ENCODE data around the gene SCML1. TPM values are rescaled to one million over a fixed set of nuclear protein-coding genes. Genes with fewer than 3 reads are reported as not detected.
A peak's percentile ranks its signal among the peaks of the same experiment; 100 is the strongest.

SCML1 gene, protein sequence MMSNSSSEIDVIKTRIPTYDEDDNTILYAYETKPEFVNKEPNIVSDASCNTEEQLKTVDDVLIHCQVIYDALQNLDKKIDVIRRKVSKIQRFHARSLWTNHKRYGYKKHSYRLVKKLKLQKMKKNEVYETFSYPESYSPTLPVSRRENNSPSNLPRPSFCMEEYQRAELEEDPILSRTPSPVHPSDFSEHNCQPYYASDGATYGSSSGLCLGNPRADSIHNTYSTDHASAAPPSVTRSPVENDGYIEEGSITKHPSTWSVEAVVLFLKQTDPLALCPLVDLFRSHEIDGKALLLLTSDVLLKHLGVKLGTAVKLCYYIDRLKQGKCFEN
- total RNA-seq, result 3.0 and 4.0 TPM in 2 replicates

DNA sequence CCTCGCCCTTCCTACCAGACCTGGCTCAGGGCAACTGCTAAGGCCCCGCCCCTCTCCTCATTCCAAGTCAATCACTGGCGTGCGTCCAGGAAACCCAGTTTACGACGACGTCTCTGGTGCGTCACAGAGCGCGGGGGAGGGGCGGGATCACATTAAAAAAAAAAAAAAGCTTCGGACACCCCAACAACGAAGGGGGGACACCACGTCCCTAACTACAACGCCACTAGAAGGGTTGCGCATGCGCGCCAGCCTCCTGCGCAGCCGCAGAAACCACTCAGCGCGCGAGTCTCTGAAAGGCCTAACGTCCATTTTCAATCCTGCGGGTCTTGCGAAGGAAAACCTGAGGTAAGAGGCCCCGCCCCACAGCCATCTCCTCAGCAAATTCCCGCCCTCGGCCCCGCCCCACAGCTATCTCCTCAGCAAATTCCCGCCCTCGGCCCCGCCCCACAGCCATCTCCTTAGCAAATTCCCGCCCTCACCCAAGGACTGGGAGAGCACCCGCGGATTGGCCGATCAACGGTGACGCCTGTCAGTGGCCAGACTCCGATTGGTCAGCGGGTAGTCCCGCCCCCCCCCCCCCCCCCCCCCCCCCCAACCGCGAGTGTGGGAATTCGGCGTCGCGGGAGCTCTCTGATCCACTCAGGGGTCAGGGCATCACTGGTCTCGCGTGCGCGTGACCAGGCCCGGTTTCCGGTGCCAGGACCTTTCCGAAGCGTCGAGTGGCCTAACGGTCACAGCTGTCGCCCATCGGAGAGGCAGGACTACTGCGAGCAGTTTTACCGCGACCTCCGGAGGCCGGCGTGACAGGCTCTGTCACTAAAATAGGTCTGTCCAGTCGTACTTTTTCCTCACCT is at the start of gene SCML1:
Gene SCML1, plus strand, starts transcription at position 638 of the 854 bp plus-strand sequence. CDS start 6,694 bp downstream, outside the sequence.
- Histone ChIP-seq H3K4me3 (ENCODE audit: low read depth, low read length) (peak within 1 kb of the TSS; percentile 67), H3K27me3 (ENCODE audit: control insufficient read depth, insufficient read depth, low read length) (no peaks in the 10 kb centered on the region), H3K36me3 (ENCODE audit: control insufficient read depth, insufficient read depth, low read length) (no peaks in the 10 kb centered on the region)
- TF ChIP-seq, protein P1, sequence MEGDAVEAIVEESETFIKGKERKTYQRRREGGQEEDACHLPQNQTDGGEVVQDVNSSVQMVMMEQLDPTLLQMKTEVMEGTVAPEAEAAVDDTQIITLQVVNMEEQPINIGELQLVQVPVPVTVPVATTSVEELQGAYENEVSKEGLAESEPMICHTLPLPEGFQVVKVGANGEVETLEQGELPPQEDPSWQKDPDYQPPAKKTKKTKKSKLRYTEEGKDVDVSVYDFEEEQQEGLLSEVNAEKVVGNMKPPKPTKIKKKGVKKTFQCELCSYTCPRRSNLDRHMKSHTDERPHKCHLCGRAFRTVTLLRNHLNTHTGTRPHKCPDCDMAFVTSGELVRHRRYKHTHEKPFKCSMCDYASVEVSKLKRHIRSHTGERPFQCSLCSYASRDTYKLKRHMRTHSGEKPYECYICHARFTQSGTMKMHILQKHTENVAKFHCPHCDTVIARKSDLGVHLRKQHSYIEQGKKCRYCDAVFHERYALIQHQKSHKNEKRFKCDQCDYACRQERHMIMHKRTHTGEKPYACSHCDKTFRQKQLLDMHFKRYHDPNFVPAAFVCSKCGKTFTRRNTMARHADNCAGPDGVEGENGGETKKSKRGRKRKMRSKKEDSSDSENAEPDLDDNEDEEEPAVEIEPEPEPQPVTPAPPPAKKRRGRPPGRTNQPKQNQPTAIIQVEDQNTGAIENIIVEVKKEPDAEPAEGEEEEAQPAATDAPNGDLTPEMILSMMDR (IDR thresholded peaks at IDR 0.05; ENCODE audit: insufficient read depth, low read length, poor library complexity, severe bottlenecking), result no peak
- peak; percentile 80 for DNase-seq (ENCODE audit: low read depth)

DNA sequence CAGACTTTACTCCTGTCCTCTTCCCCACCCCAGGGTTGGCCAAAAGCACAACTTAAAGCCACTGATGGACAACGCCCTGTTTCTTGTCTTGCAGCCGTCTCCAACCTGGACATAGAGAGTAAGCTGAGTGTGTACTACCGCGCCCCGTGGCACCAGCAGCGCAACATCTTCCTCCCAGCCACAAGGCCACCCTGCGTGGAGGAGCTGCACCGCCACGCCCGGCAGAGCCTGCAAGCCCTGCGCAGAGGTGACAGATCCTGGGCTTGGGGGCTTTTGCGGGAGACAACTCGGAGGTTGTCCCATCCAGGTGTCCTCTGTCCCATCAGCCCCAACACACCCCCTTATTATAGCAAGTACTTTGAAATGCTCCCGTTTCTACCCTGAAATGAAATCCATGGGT is 49.6 kb upstream of the SCML1 start:
- no peak for DNase-seq (ENCODE audit: low read depth)
- TF ChIP-seq, protein P1 (IDR thresholded peaks at IDR 0.05; ENCODE audit: insufficient read depth, low read length, poor library complexity, severe bottlenecking), result no peak
- no peaks in the 10 kb centered on the region for H3K36me3 ChIP-seq (ENCODE audit: control insufficient read depth, insufficient read depth, low read length)
- no peak overlapping the region for H3K4me3 ChIP-seq (ENCODE audit: low read depth, low read length)
- no peaks in the 10 kb centered on the region for H3K27me3 ChIP-seq (ENCODE audit: control insufficient read depth, insufficient read depth, low read length)

DNA sequence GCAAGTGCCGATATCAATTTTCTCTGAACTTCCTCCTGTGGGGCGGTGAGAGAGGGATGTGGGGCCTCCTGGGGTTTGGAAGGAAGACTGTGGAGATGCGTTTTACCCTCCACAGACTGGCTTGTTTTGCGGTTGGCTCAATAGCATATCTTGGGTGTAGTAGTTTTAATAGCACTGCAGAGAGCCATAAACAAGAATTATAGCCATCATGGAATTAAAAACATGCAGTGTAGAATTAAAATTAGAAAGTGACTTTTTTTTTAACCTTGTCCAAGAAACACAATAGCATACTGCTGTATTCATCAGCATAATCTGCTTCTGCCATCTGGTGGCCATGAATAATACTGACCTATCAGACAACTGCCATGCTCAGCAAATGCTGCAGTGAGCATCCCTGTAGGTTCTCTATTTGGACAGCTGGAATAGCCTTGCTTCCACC is 47.3 kb upstream of the SCML1 start:
- peak; percentile 28 for DNase-seq (ENCODE audit: low read depth)
- TF ChIP-seq, protein P1 (IDR thresholded peaks at IDR 0.05; ENCODE audit: insufficient read depth, low read length, poor library complexity, severe bottlenecking), result peak; percentile 59
- no peak overlapping the region for H3K4me3 ChIP-seq (ENCODE audit: low read depth, low read length)
- no peaks in the 10 kb centered on the region for H3K36me3 ChIP-seq (ENCODE audit: control insufficient read depth, insufficient read depth, low read length)
- H3K27me3 ChIP-seq (ENCODE audit: control insufficient read depth, insufficient read depth, low read length), result no peaks in the 10 kb centered on the region

DNA sequence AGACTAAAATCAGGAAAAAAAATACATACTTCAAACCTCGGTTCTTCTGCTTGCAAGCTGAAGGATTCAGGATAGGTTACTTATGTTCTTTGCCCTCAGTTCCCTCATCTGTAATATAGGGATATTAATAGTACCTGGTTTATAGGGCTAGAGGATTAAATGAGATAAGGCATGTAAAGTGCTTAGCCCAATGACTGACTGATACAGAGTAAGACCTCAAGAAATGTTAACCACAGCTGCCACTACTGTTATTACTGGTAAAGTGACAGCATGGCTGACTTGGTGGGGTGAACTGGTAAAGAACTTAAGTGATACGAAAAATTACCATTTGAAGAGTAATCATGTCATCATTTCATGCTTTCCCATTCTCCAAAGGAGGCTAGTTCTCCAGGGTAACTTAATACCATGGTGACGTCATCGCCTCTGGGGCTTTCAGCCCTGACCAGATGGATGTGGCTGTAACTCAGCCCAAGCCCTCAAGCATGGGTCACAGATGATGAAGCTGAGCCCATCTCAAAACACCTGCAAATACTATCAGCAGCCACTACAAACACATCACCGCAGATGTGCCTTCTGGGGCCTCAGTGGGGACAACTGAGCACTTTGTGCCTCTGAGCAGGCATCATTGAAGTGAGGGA is 44.5 kb upstream of the SCML1 start:
- peak; percentile 38 for DNase-seq (ENCODE audit: low read depth)
- TF ChIP-seq, protein P1 (IDR thresholded peaks at IDR 0.05; ENCODE audit: insufficient read depth, low read length, poor library complexity, severe bottlenecking), result no peak

DNA sequence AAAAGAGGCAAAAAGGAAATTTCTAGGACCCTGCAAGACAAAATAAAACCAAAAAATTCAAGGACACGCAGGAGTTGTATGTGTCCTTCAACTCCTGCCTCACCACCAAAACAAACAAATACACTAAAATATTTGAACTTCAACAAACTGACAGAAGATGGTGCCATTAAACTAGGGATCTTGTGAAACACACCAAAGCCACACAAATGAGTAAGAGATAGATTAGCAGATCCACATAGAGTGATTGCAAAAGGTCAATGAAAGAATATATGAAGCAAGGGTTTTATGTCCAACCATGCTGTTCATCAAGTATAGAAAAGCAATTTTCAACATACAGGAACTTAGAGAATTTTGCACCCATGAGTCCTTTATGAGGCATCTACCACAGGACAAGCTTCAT is 40.1 kb upstream of the SCML1 start:
- TF ChIP-seq, protein P1 (IDR thresholded peaks at IDR 0.05; ENCODE audit: insufficient read depth, low read length, poor library complexity, severe bottlenecking), result no peak
- Histone ChIP-seq H3K4me3 (ENCODE audit: low read depth, low read length) (no peak overlapping the region), H3K36me3 (ENCODE audit: control insufficient read depth, insufficient read depth, low read length) (no peaks in the 10 kb centered on the region), H3K27me3 (ENCODE audit: control insufficient read depth, insufficient read depth, low read length) (no peaks in the 10 kb centered on the region)
- no peak for DNase-seq (ENCODE audit: low read depth)

More for the DNA sequence above, 44.5 kb upstream of the SCML1 start:
- Histone ChIP-seq H3K4me3 (ENCODE audit: low read depth, low read length) (no peak overlapping the region), H3K27me3 (ENCODE audit: control insufficient read depth, insufficient read depth, low read length) (no peaks in the 10 kb centered on the region), H3K36me3 (ENCODE audit: control insufficient read depth, insufficient read depth, low read length) (no peaks in the 10 kb centered on the region)

All from kidney epithelial cell (primary cell).